Measurements from ENCODE around the gene SSNA1.

The SSNA1 gene, protein sequence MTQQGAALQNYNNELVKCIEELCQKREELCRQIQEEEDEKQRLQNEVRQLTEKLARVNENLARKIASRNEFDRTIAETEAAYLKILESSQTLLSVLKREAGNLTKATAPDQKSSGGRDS

DNA sequence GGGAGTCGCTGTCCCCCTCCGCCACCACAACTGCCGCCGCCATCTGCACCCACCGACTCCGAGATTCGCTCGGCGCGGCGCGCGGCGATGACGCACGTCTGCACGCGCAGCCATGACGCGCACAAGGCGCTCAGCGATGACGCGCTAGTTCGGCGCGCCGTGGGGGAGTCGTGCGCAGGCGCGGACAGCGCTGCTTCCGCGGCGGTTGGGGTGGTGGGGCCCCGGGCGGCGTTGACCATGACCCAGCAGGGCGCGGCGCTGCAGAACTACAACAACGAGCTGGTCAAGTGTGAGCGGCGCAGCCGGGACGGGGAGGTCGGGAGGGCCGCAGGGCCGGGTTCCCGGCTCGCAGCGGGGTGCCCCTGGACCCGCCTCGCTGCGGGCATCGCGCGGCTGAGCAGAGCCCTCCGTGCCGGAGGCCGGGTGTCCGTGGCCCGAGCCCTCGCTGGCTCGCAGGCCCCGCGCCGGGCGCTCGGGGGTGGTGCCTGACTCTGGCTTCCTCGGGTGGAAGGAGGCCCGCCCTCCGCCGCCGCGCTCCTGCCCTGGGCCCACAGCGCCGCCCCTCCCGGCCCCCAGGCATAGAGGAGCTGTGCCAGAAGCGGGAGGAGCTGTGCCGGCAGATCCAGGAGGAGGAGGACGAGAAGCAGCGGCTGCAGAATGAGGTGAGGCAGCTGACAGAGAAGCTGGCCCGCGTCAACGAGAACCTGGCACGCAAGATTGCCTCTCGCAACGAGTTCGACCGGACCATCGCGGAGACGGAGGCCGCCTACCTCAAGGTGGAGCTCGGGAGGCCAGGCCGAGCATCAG lies at the start of gene SSNA1, which contains the start of gene ANAPC2:
Gene SSNA1 (plus strand): TSS at position 187 of the 807 bp plus-strand sequence. CDS start 51 bp downstream, at position 238.
Gene ANAPC2 (minus strand): TSS at position 71 of the 807 bp plus-strand sequence. CDS start 28 bp downstream, at position 43.
- DNase-seq (ENCODE audit: low read depth in 4 of 4, low spot score in 1 of 4) = peak; percentile 88 to 93 (median 90)

DNA sequence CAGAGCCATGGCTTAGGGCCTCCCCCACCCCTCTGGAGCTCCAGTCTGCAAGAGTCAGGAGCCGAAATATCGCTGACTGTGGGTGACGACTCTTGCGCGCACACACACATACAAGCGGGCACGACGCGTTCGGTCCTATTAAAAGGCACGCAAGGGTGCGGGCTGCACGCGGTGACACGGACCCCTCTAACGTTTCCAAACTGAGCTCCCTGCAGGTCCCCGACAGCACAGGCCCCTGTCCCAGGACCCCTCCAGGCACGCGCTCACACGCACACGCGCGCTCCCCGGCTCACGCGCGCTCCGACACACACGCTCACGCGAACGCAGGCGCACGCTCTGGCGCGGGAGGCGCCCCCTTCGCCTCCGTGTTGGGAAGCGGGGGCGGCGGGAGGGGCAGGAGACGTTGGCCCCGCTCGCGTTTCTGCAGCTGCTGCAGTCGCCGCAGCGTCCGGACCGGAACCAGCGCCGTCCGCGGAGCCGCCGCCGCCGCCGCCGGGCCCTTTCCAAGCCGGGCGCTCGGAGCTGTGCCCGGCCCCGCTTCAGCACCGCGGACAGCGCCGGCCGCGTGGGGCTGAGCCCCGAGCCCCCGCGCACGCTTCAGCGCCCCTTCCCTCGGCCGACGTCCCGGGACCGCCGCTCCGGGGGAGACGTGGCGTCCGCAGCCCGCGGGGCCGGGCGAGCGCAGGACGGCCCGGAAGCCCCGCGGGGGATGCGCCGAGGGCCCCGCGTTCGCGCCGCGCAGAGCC lies 49.6 kb upstream of the SSNA1 start, which contains the start of gene GRIN1:
Gene GRIN1 (plus strand): TSS at position 433 of the 746 bp plus-strand sequence. CDS start 333 bp downstream, outside the sequence.
- no peak for DNase-seq (ENCODE audit: low read depth in 4 of 4, low spot score in 1 of 4)

DNA sequence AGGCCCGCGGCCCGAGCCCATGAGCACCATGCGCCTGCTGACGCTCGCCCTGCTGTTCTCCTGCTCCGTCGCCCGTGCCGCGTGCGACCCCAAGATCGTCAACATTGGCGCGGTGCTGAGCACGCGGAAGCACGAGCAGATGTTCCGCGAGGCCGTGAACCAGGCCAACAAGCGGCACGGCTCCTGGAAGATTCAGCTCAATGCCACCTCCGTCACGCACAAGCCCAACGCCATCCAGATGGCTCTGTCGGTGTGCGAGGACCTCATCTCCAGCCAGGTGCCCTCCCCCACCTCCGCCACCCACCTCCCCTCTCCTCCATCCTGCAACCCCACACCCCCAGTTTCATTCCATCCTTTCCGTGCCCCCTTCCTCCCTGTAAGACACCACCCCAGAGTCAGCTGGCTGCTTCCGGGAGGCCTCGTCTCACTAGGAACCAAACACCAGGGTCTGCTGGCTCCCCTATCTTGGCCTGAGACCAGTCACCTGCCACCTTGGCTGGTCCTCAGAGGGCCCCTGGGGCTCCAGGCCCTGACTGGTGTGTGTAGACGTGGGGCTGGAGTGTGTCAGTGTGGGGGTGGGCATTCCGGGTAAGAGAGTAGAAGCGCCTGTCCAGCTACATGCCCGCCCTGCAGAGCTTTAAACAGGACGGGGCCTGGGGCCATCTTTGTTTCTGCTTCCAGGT lies 48.9 kb upstream of the SSNA1 start:
- no peak for DNase-seq (ENCODE audit: low read depth in 4 of 4, low spot score in 1 of 4)

DNA sequence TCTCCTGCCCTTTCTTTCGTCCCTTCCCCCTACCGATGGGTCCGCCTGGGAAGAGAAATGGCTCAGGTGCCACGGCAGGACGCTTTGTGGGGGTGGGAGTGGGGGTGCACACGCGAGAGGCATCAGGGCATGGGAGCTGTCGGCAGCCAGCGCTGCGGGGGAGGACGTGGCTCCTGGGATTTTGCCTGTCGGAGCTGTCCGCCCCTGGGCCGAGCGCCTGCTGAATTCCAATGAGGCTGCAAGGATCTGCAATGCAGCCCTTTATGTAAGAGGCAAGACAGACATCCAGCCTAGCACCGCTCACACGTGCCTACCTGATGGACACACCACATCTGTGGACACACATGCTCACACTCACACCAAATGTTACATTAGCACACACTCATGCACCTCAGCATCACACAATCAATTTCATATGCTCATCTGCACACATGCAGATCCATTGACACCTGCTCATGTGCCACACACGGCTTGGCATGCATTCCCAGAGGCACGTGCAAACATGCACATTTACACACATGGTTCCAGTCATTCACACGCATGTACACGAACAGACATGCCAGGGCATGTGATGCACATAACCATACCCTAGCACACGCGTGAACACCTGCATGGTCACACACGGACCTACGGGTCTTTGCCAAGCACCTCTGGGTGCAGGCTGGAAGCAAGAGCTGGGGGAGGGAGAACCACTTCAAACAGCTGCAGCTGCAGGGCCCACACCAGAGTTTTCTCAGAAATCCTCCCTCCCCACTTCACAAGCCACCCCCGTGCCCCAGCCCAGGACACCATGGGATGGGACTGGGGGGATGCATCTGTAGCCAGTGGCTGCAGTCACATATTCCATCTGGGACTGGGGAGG lies 48.1 kb upstream of the SSNA1 start:
- no peak for DNase-seq (ENCODE audit: low read depth in 4 of 4, low spot score in 1 of 4)

DNA sequence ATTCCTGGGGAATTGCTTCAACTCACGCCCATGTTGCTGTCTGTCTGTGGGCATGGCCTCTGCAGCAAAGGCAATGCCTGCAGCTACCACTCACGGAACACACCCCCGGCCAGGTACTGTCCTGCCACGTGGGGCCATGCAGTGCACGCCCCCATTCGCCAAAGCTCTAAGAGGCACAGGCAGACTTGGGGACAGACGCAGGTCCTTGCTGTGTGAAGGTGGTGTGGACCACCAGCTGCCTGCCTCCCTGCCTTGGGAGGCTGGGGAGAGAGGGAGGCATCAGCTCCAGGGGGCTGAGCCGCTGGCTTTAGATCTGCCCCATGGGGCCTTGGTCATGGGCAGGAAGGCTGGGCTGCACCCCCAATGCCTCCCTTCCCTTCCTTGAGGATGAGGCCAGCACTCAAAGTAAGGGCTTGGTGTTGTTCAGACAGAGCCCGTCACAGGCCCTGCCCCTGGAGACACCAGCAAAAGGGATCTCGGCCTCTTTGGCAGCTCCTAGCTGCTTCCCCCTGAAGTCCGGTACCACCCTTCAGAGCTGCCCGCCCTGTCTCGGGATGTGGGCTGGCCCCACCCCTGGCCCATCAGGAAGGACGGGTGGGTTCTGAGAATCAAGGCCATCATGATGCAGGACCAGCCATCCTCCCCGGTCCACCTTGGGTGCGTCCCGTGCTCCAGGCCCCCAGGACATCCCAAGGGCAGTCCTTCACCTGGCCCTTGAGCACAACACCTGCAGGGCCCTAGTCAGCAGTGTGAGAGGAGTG lies 47.2 kb upstream of the SSNA1 start:
- no peak for DNase-seq (ENCODE audit: low read depth in 4 of 4, low spot score in 1 of 4)

DNA sequence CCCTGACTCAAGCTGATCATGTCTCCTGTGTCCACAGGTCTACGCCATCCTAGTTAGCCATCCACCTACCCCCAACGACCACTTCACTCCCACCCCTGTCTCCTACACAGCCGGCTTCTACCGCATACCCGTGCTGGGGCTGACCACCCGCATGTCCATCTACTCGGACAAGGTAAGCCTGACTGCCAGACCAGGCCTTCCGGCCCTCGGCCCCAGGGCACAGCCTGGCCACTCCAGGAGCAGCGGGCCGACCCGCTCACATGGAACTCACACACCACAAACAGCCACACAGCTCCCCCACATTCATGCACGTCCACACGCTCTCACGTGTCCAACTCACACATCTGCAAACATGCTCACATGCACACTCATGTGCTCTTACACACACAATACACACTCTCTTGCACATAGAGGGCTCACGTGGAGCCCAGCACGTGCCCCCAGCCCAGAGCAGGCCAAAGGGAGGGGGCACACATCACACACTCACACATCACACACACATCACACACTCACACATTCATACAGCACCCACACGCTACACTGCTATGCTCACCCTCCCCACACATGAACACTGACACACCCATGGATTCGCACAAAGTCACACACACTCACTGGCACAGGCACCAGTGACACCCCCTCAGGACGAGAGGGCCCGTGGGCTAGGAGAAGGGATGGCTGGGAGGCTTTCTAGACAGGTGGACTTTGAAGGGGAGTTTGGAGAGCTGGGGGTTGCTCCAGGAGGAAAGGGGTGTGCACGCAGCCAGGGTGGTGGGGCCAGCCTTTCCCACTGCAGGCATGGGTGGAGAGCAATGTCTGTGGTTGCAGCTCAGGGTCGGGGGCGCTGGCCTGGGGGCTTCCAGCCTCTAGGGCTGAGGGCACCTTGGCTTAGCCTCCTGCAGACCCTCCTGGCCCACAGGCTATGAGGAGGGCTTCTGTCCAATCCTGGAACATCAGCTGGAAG lies 46.2 kb upstream of the SSNA1 start:
- no peak for DNase-seq (ENCODE audit: low read depth in 4 of 4, low spot score in 1 of 4)

DNA sequence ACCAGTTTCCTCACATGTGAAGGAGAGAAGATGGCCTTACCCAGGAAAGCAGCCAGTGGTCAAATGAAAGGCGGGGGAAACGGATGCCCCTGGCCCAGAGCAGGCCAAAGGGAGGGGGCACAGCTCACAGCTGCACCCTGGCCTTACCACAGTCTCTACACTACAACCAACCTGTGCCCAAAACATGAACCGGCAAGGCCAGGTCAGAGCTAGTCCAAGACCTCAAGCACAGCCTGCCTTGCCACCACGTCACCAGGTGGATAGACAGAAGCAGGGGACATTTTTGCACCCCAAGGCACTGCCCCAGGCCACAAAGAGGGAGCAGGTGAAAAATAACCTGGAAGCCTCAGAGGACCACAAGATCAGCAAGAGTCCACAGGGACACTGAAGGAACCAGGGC lies 45.0 kb upstream of the SSNA1 start:
- DNase-seq (ENCODE audit: low read depth in 4 of 4, low spot score in 1 of 4) = no peak

DNA sequence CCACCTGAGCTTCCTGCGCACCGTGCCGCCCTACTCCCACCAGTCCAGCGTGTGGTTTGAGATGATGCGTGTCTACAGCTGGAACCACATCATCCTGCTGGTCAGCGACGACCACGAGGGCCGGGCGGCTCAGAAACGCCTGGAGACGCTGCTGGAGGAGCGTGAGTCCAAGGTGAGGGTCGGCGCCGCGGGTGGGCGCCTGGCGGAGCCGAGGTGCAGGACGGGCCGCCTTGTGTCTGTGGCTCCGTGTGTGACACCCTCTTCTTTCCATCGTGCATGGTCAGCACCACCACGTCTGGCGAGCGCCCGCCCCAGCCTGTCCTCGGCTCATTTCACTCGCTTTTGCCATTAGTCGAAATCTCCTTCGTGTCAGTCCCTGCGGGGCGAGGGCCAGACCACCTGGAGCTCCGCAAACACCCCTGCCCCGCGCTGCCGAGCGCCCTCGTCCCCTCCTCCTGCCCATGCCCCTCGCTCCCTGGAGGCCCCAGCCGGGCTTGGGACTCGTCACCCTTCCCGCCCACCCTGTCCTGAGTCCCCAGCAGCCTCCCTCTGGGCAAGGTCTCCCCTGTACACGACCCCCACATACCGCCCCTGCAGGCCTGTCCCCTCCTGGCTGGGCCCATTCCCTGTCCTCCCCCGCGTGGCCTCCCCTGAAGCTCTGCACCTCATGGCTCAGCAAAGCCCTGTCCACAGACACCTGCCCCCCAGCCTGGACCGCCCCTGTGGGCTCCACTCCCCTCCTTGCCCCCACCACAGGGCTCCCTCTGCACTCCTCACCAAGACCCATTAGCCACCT lies 42.5 kb upstream of the SSNA1 start:
- no peak for DNase-seq (ENCODE audit: low read depth in 4 of 4, low spot score in 1 of 4)

DNA sequence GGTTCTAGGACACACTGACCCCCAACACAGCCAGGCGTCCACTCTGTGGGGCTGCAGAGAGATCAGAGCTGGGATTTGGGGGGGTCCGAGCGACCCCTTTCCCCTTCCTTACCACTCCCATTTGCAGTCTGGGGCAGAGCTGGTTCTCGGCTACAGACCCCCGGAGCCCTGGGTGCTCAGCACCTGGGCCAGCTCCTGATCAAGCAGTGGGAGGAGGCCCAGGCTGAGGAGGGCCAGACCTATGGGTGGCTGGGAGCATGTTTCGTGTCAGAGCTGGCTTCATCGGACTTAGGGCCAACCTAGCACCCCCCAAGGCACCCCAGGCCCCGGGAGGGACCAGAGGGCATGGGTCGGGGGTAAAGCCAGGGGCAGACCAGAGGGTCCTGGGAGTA lies 42.0 kb upstream of the SSNA1 start:
- DNase-seq (ENCODE audit: low read depth in 4 of 4, low spot score in 1 of 4) = no peak

DNA sequence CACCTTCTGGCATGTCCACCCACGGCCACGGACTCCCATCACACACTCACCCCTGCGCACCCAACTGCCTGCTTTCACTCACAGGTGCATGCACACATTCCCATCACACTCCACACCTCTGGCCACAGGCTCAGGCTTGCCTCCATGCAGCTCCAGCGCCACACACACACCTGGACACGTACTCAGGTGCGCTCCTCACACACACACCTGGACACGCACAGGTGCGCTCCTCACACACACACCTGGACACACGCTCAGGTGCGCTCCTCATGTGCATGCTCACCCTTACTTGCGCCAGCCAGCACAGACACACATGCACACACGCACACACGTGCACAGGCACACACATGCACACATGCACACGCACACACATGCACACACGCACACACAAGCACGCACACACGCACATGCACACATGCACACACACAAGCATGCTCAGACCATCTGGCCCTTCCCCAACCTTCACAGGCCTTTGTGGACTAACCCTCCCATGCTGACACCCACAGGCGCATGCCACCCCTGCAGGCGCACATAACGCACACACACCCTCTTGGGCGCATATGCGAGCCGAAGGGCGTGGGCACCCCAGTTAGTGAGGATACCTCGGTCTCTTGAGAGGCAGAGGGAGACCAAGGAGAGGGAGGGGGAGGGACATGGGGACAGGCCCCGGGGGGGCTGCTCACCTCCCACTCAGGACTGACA lies 41.2 kb upstream of the SSNA1 start:
- DNase-seq (ENCODE audit: low read depth in 4 of 4, low spot score in 1 of 4) = no peak

DNA sequence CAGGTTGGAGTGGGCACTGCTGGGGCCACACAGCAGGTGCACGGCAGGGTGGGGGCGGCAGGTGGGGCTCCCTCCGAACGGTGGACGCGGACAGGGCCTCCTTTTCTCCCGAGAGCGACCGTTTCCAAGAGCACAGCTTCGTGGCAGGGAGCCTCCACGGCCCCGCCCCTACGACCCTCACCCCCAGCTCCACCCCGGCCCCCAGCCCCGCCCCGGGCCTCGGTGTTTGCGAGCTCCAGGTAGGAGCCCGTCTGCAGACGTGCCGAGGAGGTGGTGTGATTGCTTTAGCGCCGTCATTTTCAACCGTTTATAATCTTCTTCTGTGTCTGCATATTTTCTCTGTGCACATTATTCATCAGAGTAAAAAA lies 40.7 kb upstream of the SSNA1 start:
- DNase-seq (ENCODE audit: low read depth in 4 of 4, low spot score in 1 of 4) = no peak

DNA sequence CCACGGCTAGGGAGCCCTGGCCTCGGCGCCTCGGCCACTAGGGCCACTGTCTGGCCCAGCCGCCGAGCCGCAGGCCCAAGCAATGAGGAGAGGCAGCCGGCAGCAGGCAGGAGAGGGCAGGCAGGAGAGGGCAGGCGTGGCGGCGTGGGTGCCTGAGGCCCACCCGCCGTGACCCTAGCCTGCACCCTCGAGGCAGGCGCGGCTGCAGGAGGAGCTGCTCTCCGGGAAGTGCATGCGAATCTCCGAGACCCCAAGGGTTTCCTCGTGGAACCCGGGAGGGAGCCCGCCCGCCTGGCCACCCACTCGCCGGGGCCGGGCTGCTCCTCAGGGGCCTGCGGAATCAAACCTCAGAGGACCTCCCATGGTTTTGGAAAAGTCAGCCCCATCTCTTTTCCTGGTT lies 40.2 kb upstream of the SSNA1 start:
- no peak for DNase-seq (ENCODE audit: low read depth in 4 of 4, low spot score in 1 of 4)

DNA sequence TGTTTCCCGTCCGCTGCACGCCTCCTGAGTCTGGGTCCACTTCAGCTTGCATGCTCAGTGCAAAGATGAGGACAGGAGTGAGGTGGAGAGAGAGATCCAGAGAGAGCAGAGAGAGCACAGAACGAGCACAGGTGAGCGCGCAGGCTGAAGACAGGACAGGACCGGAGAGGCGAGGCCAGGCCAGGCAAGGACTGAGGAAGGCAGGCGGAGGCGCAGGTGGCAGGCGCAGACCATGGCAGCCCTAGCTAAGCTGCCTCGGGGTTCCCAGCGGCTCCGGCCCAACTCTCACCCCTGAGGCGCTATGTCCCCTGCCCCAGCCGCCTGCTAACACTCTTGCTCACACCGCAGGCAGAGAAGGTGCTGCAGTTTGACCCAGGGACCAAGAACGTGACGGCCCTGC lies 39.8 kb upstream of the SSNA1 start:
- no peak for DNase-seq (ENCODE audit: low read depth in 4 of 4, low spot score in 1 of 4)

DNA sequence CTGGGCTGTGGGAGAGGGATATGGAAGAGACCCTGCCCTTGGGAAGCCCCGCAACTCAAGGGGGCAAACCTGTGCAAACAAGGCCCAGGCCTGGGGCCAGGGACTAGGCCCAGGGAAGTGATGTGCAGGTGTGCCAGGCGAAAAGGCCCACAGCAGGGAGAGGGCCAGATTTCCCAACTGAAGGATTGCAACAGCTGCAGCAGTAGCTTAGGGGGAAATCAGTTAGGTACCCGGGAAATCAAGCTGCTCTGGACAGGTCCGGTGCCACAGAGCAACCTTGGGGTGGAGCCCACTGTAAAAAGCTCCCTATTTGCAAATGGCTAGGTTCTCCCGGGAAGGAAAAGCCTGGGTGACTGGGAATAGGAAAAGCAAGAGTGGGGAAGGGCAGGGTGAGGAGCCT lies 39.1 kb upstream of the SSNA1 start:
- no peak for DNase-seq (ENCODE audit: low read depth in 4 of 4, low spot score in 1 of 4)

DNA sequence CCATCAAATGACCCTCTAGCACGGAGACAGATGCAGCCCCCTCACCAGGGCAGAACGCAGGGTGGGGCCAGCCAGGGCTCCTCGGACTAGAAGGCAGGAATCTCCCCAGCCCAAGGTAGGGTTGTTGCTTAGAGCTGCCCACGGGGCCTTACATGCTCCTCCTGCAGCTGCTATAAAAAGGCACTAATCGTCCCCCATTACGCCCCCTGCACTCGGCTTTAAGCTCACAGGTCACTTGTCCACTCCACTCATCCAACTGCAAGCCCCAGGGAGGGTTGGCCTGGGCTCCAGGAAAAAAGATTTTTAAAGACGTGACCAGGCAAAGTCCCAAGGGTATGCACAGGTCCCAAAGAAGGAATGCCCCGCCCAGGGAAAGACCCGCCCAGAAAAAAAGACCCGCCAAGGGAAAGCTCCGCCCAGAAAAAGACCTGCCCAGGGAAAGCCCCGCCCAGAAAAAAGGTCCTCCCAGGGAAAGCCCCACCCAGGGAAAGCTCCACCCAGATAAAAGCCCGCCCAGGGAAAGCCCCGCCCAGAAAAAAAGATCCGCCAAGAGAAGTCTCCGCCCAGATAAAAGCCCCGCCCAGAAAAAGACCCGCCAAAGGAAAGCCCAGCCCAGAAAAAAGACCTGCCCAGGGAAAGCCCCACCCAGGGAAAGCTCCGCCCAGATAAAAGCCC lies 38.4 kb upstream of the SSNA1 start:
- DNase-seq (ENCODE audit: low read depth in 4 of 4, low spot score in 1 of 4) = no peak

DNA sequence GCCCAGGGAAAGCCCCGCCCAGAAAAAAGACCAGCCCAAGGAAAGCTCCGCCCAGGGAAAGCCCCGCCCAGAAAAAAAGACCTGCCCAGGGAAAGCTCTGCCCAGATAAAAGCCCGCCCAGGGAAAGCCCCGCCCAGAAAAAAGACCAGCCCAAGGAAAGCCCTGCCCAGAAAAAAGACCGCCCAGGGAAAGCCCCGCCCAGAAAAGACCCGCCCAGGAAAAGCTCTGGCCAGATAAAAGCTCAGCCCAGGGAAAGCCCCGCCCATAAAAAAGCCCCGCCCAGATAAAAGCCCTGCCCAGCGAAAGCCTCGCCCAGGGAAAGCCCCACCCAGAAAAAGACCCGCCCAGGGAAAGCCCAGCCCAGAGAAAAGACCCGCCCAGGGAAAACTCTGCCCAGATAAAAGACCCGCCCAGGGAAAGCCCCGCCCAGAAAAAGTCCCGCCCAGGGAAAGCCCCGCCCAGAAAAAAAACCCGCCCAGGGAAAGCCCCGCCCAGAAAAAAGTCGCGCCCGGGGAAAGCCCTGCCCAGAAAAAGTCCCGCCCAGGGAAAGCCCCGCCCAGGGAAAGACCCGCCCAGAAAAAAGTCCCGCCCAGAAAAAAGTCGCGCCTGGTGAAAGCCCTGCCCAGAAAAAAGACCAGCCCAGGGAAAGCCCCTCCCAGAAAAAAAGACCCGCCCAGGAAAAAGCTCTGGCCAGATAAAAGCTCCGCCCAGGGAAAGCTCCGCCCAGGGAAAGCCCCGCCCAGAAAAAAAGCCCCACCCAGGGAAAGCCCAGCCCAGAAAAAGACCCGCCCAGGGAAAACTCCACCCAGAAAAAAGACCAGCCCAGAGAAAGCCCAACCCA lies 37.6 kb upstream of the SSNA1 start:
- peak in 2 of 4 experiments; percentile 40 to 48 for DNase-seq (ENCODE audit: low read depth in 4 of 4, low spot score in 1 of 4)

Data from stimulated activated CD4-positive, alpha-beta T cell treated with anti-CD3 and anti-CD28 coated beads, Interleukin-1b, Interleukin-23, amount 100 ng/mL, for 24 hours (primary cell).